HG02571 (cell line): ENCODE results near the gene EPHB2.

Experiments
- ATAC-seq: cut with Tn5 transposase; IDR thresholded peaks from one replicate; pipeline ENCODE4 v1.9.1; 2021; ENCODE audit warnings: mild to moderate bottlenecking, moderate library complexity; ENCODE audit not compliant: unreplicated experiment

The EPHB2 gene

DNA sequence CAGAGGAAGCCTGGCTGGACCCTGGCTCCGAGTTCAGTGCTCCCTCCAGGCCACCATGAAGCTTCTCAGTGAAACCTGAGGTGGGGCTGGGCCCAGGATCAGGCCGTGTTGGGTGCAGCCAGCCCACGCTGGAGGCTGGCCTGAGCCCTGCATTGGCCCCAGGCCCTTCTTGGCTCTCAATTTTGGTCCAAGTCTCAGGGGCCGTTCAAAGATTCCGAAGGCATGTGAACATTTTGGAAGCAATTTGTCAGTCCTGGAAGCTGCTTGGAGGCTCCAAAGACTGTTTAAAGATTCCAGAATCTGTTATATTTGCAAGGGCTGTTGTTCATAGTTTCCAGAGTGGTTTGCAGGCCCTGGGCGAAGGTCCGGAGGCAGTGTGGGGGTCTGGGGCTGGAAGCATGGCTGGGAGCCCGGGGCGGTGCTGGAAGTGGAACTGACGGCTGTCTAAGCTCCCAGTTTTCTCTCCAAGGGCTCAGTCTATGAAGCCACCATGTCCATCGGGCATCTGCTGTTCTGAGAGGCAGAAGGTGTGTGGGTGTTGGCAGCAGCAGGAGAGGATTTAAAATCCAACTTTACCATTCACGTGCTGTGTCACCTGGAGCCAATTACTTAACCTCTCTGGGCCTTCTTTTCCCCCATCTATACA lies 104.9 kb downstream of the EPHB2 start:
- no peak for ATAC-seq

GRCh38 chr1:22816067-22816775 lies 105.6 kb downstream of the EPHB2 start:
- no peak for ATAC-seq

- ATAC-seq: no peak
Observed at GRCh38 chr1:22816803-22817202, 106.2 kb downstream of the EPHB2 start.

GRCh38 chr1:22817462-22817861 lies 106.8 kb downstream of the EPHB2 start:
- no peak for ATAC-seq

GRCh38 chr1:22818061-22818770 lies 107.6 kb downstream of the EPHB2 start:
- ATAC-seq: no peak

DNA sequence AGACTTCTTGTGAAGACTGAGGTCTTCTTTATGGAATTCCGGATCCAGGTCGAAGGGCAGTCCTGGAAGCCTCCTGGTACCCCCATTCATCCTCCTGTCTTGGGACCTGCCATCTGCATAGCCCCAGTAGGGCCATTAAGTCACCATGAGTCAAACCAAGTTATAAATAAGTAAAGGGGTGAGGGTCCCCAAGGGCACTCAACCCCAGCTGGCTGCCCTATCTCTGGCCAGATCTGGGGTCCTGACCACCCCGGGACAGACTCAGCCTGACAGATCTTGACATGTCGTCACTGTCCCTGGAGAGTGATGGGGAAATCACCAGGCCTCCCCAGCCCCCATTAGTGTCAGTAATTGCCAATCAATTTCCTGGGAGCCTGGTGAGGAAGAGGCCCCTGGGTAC lies 108.7 kb downstream of the EPHB2 start:
- ATAC-seq: no peak

DNA sequence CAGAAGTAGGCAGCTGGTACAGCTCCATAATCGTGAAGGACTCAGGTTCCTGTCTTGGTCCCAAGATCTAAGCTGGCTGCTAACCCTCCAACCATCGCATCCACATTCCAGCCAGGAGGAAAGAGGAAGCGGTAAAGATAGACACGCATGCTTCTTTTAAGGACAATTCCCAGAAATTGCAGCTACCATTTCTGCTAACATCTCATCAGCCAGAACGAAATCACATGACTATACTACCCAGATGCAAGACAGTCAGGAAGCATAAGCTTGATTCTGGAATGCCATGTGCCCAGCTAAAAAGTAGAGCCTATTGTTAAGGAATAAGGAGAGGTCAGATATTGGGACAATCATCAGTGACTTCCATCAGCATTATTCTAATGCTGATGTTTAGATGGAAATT lies 110.4 kb downstream of the EPHB2 start:
- ATAC-seq: no peak

GRCh38 chr1:22822371-22822770 lies 111.7 kb downstream of the EPHB2 start:
- no peak for ATAC-seq

- no peak for ATAC-seq
Observed at GRCh38 chr1:22824466-22824865, 113.8 kb downstream of the EPHB2 start.

- no peak for ATAC-seq
Observed at GRCh38 chr1:22824975-22825374, 114.3 kb downstream of the EPHB2 start.

- no peak for ATAC-seq
Observed at GRCh38 chr1:22825486-22826189, 115.0 kb downstream of the EPHB2 start.

DNA sequence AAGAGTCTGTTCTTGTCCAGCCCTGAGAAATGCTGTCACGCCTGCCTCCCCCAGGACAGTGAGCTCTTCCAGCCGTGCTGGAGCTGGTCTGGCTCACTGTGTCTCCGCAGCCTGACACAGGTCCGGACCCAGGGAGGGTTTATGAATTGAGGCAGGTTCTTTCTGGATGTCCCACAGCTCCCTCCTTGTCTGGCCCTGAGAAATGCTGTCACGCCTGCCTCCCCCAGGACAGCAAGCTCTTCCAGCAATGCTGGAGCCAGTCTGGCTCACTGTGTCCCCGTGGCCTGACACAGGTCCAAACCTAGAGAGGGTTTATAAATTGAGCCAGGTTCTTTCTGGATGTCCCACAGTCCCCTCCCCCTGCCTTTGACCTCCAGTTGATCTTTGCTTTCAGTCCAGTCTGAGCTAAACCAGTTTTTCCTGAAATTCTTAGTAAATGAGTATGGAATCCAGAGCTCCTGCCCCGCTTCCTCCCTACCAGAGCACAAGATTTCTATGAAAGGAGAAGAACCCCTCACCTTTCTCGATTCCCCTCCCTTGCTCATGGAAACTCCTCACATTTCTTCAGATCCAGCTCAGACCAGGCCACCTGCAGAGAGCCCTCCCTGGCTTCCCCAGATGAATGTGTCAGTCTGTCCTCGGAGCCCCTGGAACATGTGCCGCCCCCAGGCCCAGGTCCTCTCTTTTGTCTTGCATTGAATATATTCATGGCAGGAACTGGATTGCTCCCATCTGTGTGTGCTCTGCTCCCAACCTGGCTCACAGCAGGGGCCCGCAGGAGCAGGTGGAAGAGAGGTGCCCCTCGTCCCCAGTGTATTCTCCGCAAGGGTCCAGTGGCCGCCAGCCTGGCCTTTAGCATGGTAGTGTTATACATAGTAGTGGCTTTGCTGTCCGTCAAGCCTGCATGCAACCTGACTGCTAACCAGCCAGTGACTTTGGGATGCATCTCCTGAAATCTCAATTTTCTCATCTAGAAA lies 116.3 kb downstream of the EPHB2 start:
- ATAC-seq: no peak

- ATAC-seq: no peak
Observed at GRCh38 chr1:22827666-22828483, 117.2 kb downstream of the EPHB2 start.

- ATAC-seq: no peak
Observed at GRCh38 chr1:22828484-22829308, 118.1 kb downstream of the EPHB2 start.

DNA sequence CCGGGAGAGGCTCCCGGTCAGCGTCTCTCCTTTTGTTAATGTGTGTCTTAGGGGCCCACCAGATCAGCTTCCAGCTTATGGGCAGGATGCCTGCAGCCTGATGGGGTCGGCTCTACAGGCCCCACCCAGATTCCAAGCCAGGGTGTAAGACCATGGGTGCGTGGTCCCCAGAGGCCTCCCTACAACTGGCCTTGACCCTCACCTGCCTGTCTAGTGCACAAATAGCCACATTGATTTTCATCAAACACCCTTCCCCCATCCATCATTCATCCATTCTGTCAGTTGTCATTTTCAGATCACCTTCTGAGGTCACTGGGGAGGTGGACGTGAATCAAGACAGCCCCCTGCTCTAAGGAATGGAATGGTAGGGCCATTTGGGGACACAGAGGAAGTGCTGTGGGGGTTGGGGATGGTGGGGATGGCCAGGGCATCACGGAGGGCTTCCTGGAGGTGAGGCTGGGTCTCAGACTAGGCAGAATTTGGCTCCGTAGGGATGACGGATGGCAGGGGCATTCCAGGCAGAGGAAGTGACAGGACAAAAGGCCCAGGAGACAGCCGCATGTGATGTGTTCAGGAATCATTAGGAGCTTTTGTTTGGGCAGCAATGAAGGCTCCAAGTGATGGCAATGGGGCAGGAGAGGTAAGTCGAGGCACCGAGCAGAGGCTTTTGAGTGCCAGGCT lies 118.8 kb downstream of the EPHB2 start:
- ATAC-seq: no peak

- no peak for ATAC-seq
Observed at GRCh38 chr1:22830041-22830566, 119.5 kb downstream of the EPHB2 start.

GRCh38 chr1:22830757-22831340 lies 120.2 kb downstream of the EPHB2 start:
- no peak for ATAC-seq
